Vagina (tissue), 2 donors: ENCODE measurements around the gene RPL36AL.
"Not testable (repeated sequence)": the region's sequence is repeated elsewhere in the genome, so short reads cannot be mapped to it uniquely, and the experiment has no call there.

ENCODE experiments used
- POLR2AphosphoS5 ChIP-seq, 2 donors: sonication (generic); formaldehyde crosslinking; IDR thresholded peaks; one replicate each; pipeline ENCODE4 v1.9.0; 2017; ENCODE audit warnings: antibody characterized with exemption in 2 of 2, mild to moderate bottlenecking in 2 of 2, low read depth in 1 of 2; ENCODE audit not compliant: insufficient read depth in 1 of 2
- TF ChIP-seq, protein P1 (sequence below), 3 experiments: fragments of 450-650 bp in 2 of 3; fragments of 200-600 bp in 1 of 3; sonication (generic) in 1 of 3; IDR thresholded peaks; one replicate each; pipeline ENCODE4 v1.5.1; 2017 to 2019; ENCODE audit warnings: antibody characterized with exemption in 3 of 3, mild to moderate bottlenecking in 2 of 3, moderate library complexity in 2 of 3

DNA sequence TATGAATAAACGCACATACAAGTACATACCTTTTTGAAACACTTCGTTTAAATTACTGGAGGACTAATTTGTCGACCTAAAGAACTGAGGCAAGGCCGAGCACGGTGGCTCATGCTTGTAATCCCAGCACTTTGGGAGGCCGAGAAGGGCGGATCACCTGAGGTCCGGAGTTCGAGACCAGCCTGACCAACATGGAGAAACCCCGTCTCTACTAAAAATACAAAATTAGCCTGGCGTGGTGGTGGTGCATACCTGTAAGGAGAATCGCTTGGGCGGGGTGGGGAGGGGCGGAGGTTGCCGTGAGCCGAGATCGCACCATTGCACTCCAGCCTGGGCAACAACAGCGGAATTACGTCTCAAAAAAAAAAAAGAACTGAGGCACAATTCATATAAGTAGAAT is 1.2 kb downstream of the RPL36AL start:
- TF ChIP-seq, protein P1, sequence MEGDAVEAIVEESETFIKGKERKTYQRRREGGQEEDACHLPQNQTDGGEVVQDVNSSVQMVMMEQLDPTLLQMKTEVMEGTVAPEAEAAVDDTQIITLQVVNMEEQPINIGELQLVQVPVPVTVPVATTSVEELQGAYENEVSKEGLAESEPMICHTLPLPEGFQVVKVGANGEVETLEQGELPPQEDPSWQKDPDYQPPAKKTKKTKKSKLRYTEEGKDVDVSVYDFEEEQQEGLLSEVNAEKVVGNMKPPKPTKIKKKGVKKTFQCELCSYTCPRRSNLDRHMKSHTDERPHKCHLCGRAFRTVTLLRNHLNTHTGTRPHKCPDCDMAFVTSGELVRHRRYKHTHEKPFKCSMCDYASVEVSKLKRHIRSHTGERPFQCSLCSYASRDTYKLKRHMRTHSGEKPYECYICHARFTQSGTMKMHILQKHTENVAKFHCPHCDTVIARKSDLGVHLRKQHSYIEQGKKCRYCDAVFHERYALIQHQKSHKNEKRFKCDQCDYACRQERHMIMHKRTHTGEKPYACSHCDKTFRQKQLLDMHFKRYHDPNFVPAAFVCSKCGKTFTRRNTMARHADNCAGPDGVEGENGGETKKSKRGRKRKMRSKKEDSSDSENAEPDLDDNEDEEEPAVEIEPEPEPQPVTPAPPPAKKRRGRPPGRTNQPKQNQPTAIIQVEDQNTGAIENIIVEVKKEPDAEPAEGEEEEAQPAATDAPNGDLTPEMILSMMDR (IDR thresholded peaks at IDR 0.05): not testable (repeated sequence)
- not testable (repeated sequence) for TF ChIP-seq POLR2AphosphoS5 (IDR thresholded peaks at IDR 0.05; ENCODE audit: insufficient read depth in 1 of 2, low read depth in 1 of 2)
